SK-N-SH treated with all-trans-retinoic acid at 6 μM for 48 hours (cell line): ENCODE data around the gene C3.

ENCODE experiments used
- ATAC-seq: fragments of 200-7000 bp; cut with Tn5 transposase; 3 replicates; pipeline ENCODE4 v1.9.1; 2020; ENCODE audit warnings: mild to moderate bottlenecking, moderate library complexity
- ARNTL ChIP-seq: fragments of 450-650 bp; formaldehyde crosslinking; IDR thresholded peaks from 2 replicates; pipeline ENCODE4 v1.5.0; 2020; ENCODE audit warnings: low read depth, mild to moderate bottlenecking, moderate library complexity, borderline replicate concordance
- BACH2 ChIP-seq: fragments of 250-450 bp; sonication (Bioruptor Pico); IDR thresholded peaks from 2 replicates; pipeline ENCODE4 v1.9.0; 2021; ENCODE audit warnings: mild to moderate bottlenecking, borderline replicate concordance
- ESRRG ChIP-seq: fragments of 250-450 bp; sonication (Bioruptor Pico); IDR thresholded peaks from 2 replicates; pipeline ENCODE4 v1.6.1; 2021; ENCODE audit warnings: mild to moderate bottlenecking
- GLIS3 ChIP-seq: fragments of 250-450 bp; sonication (Bioruptor Pico); IDR thresholded peaks from 2 replicates; pipeline ENCODE4 v1.5.0; 2020; ENCODE audit warnings: mild to moderate bottlenecking, moderate library complexity
- ISL1 ChIP-seq: fragments of 250-450 bp; sonication (Bioruptor Pico); IDR thresholded peaks from 2 replicates; pipeline ENCODE4 v2.1.2; 2022; ENCODE audit warnings: mild to moderate bottlenecking, moderate library complexity
- PPARA ChIP-seq: fragments of 250-450 bp; sonication (Bioruptor Pico); IDR thresholded peaks from 2 replicates; pipeline ENCODE4 v1.5.0; 2020; ENCODE audit warnings: mild to moderate bottlenecking, borderline replicate concordance
- SNAI2 ChIP-seq: fragments of 250-450 bp; sonication (Bioruptor Pico); IDR thresholded peaks from 2 replicates; pipeline ENCODE4 v1.5.0; 2020; ENCODE audit warnings: mild to moderate bottlenecking, moderate library complexity
- TCF4 ChIP-seq: fragments of 250-450 bp; sonication (Bioruptor Pico); IDR thresholded peaks from 2 replicates; pipeline ENCODE4 v1.8.0; 2021; ENCODE audit warnings: mild to moderate bottlenecking, moderate library complexity, borderline replicate concordance
- ZC3H10 ChIP-seq: fragments of 250-450 bp; sonication (Bioruptor Pico); IDR thresholded peaks from 2 replicates; pipeline ENCODE4 v1.5.1; 2021; ENCODE audit warnings: mild to moderate bottlenecking, moderate library complexity
- ZFP30 ChIP-seq: fragments of 450-650 bp; formaldehyde crosslinking; IDR thresholded peaks from 2 replicates; pipeline ENCODE4 v1.5.0; 2022; ENCODE audit warnings: mild to moderate bottlenecking, moderate library complexity
- ZNF565 ChIP-seq: fragments of 450-650 bp; formaldehyde crosslinking; conservative IDR thresholded peaks from 2 replicates; pipeline ENCODE4 v1.5.0; 2020; ENCODE audit warnings: low read depth, mild to moderate bottlenecking, moderate library complexity
- ZNF70 ChIP-seq: fragments of 450-650 bp; formaldehyde crosslinking; IDR thresholded peaks from 2 replicates; pipeline ENCODE4 v1.5.0; 2020; ENCODE audit warnings: mild to moderate bottlenecking, moderate library complexity
- ZNF8 ChIP-seq: fragments of 450-650 bp; formaldehyde crosslinking; IDR thresholded peaks from 2 replicates; pipeline ENCODE4 v1.5.0; 2020; ENCODE audit warnings: mild to moderate bottlenecking, moderate library complexity
- TF ChIP-seq, protein P1 (sequence below): fragments of 250-450 bp; sonication (Bioruptor Pico); IDR thresholded peaks from 2 replicates; pipeline ENCODE4 v1.5.1; 2021; ENCODE audit warnings: mild to moderate bottlenecking, moderate library complexity
- TF ChIP-seq, protein P2 (sequence below): fragments of 250-450 bp; sonication (Bioruptor Pico); IDR thresholded peaks from 2 replicates; pipeline ENCODE4 v1.5.1; 2020; ENCODE audit warnings: low read depth, mild to moderate bottlenecking, moderate library complexity
- TF ChIP-seq, protein P3 (sequence below): fragments of 250-450 bp; sonication (Bioruptor Pico); IDR thresholded peaks from 2 replicates; pipeline ENCODE4 v1.5.0; 2020; ENCODE audit warnings: mild to moderate bottlenecking, moderate library complexity

The C3 gene

DNA sequence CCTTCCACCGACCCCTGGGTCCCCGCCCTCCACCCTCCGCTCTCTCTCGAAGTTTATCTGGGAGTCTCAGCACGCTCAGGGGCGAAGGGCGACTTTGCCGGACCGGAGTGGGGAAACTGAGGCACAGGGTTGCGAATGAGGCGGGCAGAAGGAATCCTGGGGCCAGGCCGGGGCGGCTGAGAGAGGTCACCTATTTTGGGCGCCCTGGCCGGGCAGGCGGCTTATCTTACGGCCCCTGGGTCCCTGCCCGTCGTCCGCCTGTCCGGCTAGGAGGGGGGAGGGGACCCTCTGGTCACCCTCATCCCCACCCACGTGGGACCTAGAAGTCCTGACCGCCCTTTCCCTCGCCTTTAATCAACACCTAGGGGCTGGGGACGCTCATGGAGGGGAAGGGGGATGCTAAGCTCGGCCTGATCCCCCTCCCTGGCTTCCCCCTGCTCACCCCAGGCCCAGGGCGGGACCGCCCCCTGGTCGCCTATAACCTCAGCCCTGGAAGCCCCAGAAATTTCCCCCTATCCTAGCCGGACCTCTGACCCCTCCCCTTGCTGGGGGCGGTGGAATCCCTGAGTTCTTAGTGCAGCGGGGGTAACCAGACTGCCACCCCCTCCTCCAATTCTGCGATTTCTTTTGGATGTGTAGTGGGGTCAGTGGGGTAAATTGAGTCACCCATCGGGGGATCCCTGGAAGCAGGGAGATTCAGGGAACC, 19.6 kb upstream of the C3 start:
- ATAC-seq, result no peak
- TF ChIP-seq, protein P1, sequence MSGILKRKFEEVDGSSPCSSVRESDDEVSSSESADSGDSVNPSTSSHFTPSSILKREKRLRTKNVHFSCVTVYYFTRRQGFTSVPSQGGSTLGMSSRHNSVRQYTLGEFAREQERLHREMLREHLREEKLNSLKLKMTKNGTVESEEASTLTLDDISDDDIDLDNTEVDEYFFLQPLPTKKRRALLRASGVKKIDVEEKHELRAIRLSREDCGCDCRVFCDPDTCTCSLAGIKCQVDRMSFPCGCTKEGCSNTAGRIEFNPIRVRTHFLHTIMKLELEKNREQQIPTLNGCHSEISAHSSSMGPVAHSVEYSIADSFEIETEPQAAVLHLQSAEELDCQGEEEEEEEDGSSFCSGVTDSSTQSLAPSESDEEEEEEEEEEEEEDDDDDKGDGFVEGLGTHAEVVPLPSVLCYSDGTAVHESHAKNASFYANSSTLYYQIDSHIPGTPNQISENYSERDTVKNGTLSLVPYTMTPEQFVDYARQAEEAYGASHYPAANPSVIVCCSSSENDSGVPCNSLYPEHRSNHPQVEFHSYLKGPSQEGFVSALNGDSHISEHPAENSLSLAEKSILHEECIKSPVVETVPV (CRISPR knock-in tag), result no peak
- no peak for TF ChIP-seq PPARA
- TF ChIP-seq, protein P2, sequence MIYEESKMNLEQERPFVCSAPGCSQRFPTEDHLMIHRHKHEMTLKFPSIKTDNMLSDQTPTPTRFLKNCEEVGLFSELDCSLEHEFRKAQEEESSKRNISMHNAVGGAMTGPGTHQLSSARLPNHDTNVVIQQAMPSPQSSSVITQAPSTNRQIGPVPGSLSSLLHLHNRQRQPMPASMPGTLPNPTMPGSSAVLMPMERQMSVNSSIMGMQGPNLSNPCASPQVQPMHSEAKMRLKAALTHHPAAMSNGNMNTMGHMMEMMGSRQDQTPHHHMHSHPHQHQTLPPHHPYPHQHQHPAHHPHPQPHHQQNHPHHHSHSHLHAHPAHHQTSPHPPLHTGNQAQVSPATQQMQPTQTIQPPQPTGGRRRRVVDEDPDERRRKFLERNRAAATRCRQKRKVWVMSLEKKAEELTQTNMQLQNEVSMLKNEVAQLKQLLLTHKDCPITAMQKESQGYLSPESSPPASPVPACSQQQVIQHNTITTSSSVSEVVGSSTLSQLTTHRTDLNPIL (CRISPR knock-in tag), result no peak
- no peak for TF ChIP-seq ESRRG (CRISPR knock-in tag)
- TF ChIP-seq ZNF565 (CRISPR knock-in tag), result no peak

DNA sequence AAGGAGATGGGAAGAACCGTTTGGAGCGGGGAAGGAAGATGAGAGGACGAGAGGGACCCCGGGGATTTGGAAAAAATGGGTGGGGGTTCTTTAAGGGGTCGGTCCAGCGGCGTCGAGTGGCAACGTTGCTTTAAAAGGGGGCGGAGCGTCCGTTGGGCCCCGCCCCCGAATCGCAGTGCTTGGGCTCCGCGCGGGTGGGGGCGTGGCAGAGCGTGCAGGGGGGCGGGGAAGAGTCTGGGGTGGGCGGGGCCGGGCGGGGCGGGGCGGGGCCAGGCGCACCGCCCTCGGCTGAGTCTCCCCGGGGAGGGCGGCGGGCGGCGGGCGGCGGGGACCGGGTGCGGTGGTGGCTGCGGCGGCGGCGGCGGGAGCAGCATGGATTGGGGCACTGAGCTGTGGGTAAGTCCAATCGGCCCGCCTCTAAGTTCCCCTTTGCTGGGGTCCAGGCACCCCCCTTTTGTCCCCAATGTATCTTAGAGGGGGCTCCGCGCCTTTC, 19.0 kb upstream of the C3 start, which contains the start of gene TRIP10:
TRIP10 (plus strand) TSS at position 291 of the 493 bp plus-strand sequence; CDS start at position 373, 82 bp downstream.
- peak; percentile 2; the same call in 1 of the 3 replicates for ATAC-seq
- TF ChIP-seq ISL1 (CRISPR knock-in tag) (no peak), BACH2 (CRISPR knock-in tag) (no peak), SNAI2 (CRISPR knock-in tag) (no peak), TCF4 (CRISPR knock-in tag) (no peak), PPARA (no peak), ZNF8 (no peak), ZFP30 (CRISPR knock-in tag) (no peak), ZC3H10 (CRISPR knock-in tag) (no peak), ZNF565 (CRISPR knock-in tag) (no peak), ZNF70 (CRISPR knock-in tag) (no peak), ESRRG (CRISPR knock-in tag) (no peak), ARNTL (CRISPR knock-in tag) (no peak), GLIS3 (no peak)
- TF ChIP-seq, protein P1 (CRISPR knock-in tag), result no peak
- TF ChIP-seq, protein P3, sequence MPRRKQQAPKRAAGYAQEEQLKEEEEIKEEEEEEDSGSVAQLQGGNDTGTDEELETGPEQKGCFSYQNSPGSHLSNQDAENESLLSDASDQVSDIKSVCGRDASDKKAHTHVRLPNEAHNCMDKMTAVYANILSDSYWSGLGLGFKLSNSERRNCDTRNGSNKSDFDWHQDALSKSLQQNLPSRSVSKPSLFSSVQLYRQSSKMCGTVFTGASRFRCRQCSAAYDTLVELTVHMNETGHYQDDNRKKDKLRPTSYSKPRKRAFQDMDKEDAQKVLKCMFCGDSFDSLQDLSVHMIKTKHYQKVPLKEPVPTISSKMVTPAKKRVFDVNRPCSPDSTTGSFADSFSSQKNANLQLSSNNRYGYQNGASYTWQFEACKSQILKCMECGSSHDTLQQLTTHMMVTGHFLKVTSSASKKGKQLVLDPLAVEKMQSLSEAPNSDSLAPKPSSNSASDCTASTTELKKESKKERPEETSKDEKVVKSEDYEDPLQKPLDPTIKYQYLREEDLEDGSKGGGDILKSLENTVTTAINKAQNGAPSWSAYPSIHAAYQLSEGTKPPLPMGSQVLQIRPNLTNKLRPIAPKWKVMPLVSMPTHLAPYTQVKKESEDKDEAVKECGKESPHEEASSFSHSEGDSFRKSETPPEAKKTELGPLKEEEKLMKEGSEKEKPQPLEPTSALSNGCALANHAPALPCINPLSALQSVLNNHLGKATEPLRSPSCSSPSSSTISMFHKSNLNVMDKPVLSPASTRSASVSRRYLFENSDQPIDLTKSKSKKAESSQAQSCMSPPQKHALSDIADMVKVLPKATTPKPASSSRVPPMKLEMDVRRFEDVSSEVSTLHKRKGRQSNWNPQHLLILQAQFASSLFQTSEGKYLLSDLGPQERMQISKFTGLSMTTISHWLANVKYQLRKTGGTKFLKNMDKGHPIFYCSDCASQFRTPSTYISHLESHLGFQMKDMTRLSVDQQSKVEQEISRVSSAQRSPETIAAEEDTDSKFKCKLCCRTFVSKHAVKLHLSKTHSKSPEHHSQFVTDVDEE (CRISPR knock-in tag), result no peak

GRCh38 chr19:6738787-6739389, 18.4 kb upstream of the C3 start:
- no peak for ATAC-seq
- TF ChIP-seq PPARA (no peak), ZNF565 (CRISPR knock-in tag) (no peak), BACH2 (CRISPR knock-in tag) (no peak), ZFP30 (CRISPR knock-in tag) (no peak), ZNF70 (CRISPR knock-in tag) (no peak)
- TF ChIP-seq, protein P3 (CRISPR knock-in tag), result no peak
